DND-41 (cell line): ENCODE data around the gene SLC6A11.

Experiments
- ATAC-seq: fragments of 200-7000 bp; cut with Tn5 transposase; 3 replicates; pipeline ENCODE4 v1.9.1; 2021; ENCODE audit warnings: low read depth; ENCODE audit not compliant: insufficient read depth
- DNase-seq: peaks from one replicate; pipeline ENCODE4 v3.0.0-alpha.2; 2020
- H2AFZ ChIP-seq: 2 replicates; pipeline ENCODE4 v1.6.0; 2012; ENCODE audit warnings: low read depth, low read length
- H3K27ac ChIP-seq: 2 replicates; pipeline ENCODE4 v1.5.1; 2012; ENCODE audit warnings: low read length, inconsistent platforms
- H3K27me3 ChIP-seq: fragments of 200-600 bp; sonication (generic); 2 replicates; pipeline ENCODE4 v1.6.0; 2012; ENCODE audit warnings: low read length, mild to moderate bottlenecking, inconsistent platforms; ENCODE audit not compliant: insufficient read depth, poor library complexity
- H3K36me3 ChIP-seq: 2 replicates; pipeline ENCODE4 v1.5.1; 2012; ENCODE audit warnings: low read length, inconsistent platforms; ENCODE audit not compliant: insufficient read depth
- H3K4me1 ChIP-seq: 2 replicates; pipeline ENCODE4 v1.5.1; 2012; ENCODE audit warnings: mild to moderate bottlenecking, low read length; ENCODE audit not compliant: insufficient read depth
- H3K4me2 ChIP-seq: 2 replicates; pipeline ENCODE4 v1.6.0; 2012; ENCODE audit warnings: mild to moderate bottlenecking, moderate library complexity, low read length, inconsistent platforms; ENCODE audit not compliant: insufficient read depth
- H3K4me3 ChIP-seq, 2 experiments: fragments of 200-600 bp in 1 of 2; shearing (Covaris generic) in 1 of 2; 2 replicates each; pipeline ENCODE4 v1.5.1; 2012 to 2016; ENCODE audit warnings: inconsistent platforms in 2 of 2, low read length in 2 of 2, mild to moderate bottlenecking in 2 of 2, low read depth in 1 of 2, moderate library complexity in 1 of 2
- H3K79me2 ChIP-seq: 2 replicates; pipeline ENCODE4 v1.6.0; 2012; ENCODE audit warnings: low read length, inconsistent platforms; ENCODE audit not compliant: insufficient read depth
- H3K9ac ChIP-seq: 2 replicates; pipeline ENCODE4 v1.6.0; 2012; ENCODE audit warnings: low read depth, mild to moderate bottlenecking, inconsistent platforms, low read length, moderate library complexity
- H3K9me3 ChIP-seq: 2 replicates; pipeline ENCODE4 v1.5.1; 2012; ENCODE audit warnings: low read length, moderate library complexity, mild to moderate bottlenecking, inconsistent platforms; ENCODE audit not compliant: insufficient read depth, severe bottlenecking
- H4K20me1 ChIP-seq: 2 replicates; pipeline ENCODE4 v1.6.0; 2012; ENCODE audit warnings: low read length; ENCODE audit not compliant: insufficient read depth
- CTCF ChIP-seq: IDR thresholded peaks from 2 replicates; pipeline ENCODE4 v1.5.1; 2012; ENCODE audit warnings: borderline replicate concordance, low read length, moderate library complexity, mild to moderate bottlenecking; ENCODE audit not compliant: poor library complexity, severe bottlenecking; ENCODE audit errors: extremely low read depth
- EZH2 ChIP-seq: IDR thresholded peaks from 3 replicates; pipeline ENCODE4 v1.6.1; 2012; ENCODE audit warnings: borderline replicate concordance, low read depth, mild to moderate bottlenecking, moderate library complexity, low read length, inconsistent platforms; ENCODE audit not compliant: severe bottlenecking

The SLC6A11 gene

GRCh38 chr3:10855083-10855870, 39.2 kb downstream of the SLC6A11 start:
- Histone ChIP-seq H3K27ac (no peak overlapping the region), H2AFZ (no peak overlapping the region), H3K9me3 (no peaks in the 10 kb centered on the region), H3K4me2 (no peak overlapping the region), H3K4me1 (no peaks in the 10 kb centered on the region), H3K27me3 (no peaks in the 10 kb centered on the region), H3K9ac (no peak overlapping the region), H3K4me3 (no peak overlapping the region), H3K36me3 (no peaks in the 10 kb centered on the region), H4K20me1 (no peaks in the 10 kb centered on the region), H3K79me2 (no peaks in the 10 kb centered on the region)
- TF ChIP-seq CTCF (no peak), EZH2 (no peak)
- no peak for ATAC-seq
- no peak for DNase-seq

GRCh38 chr3:10855871-10856662, 40.0 kb downstream of the SLC6A11 start:
- Histone ChIP-seq H3K4me3 (no peak overlapping the region), H3K27ac (no peak overlapping the region), H3K36me3 (no peaks in the 10 kb centered on the region), H2AFZ (no peak overlapping the region), H3K9me3 (no peaks in the 10 kb centered on the region), H3K27me3 (no peaks in the 10 kb centered on the region), H4K20me1 (no peaks in the 10 kb centered on the region), H3K4me1 (no peaks in the 10 kb centered on the region), H3K79me2 (no peaks in the 10 kb centered on the region), H3K9ac (no peak overlapping the region), H3K4me2 (no peak overlapping the region)
- no peak for ATAC-seq
- TF ChIP-seq EZH2 (no peak), CTCF (no peak)
- no peak for DNase-seq

GRCh38 chr3:10857235-10857634, 41.2 kb downstream of the SLC6A11 start:
- Histone ChIP-seq H3K4me1 (no peaks in the 10 kb centered on the region), H3K4me2 (no peak overlapping the region), H3K79me2 (no peaks in the 10 kb centered on the region), H2AFZ (no peak overlapping the region), H3K36me3 (no peaks in the 10 kb centered on the region), H4K20me1 (no peaks in the 10 kb centered on the region), H3K9me3 (no peaks in the 10 kb centered on the region), H3K9ac (no peak overlapping the region), H3K27me3 (no peaks in the 10 kb centered on the region), H3K4me3 (no peak overlapping the region), H3K27ac (no peak overlapping the region)
- TF ChIP-seq EZH2 (no peak), CTCF (no peak)
- DNase-seq: no peak
- ATAC-seq: no peak
